Loucy (cell line): Measurements from ENCODE around the gene TAS1R2.

ENCODE experiments used
- H2AFZ ChIP-seq: fragments of 200-600 bp; sonication (generic); 2 replicates; pipeline ENCODE4 v1.6.0; 2016; ENCODE audit warnings: antibody characterized with exemption, mild to moderate bottlenecking, low read length, moderate library complexity
- H3F3A ChIP-seq: fragments of 200-600 bp; 2 replicates; pipeline ENCODE4 v1.6.0; 2016; ENCODE audit warnings: antibody characterized with exemption, low read depth, mild to moderate bottlenecking
- H3K27me3 ChIP-seq: fragments of 200-600 bp; sonication (generic); 2 replicates; pipeline ENCODE4 v1.6.1; 2014; ENCODE audit warnings: low read length, mild to moderate bottlenecking; ENCODE audit not compliant: insufficient read depth, poor library complexity, severe bottlenecking
- H3K36me3 ChIP-seq: fragments of 200-600 bp; sonication (generic); 2 replicates; pipeline ENCODE4 v1.6.1; 2016; ENCODE audit warnings: low read length; ENCODE audit not compliant: insufficient read depth
- H3K4me1 ChIP-seq: fragments of 200-600 bp; sonication (generic); 2 replicates; pipeline ENCODE4 v1.5.1; 2014; ENCODE audit warnings: low read length, mild to moderate bottlenecking; ENCODE audit not compliant: insufficient read depth, poor library complexity, severe bottlenecking
- H3K4me2 ChIP-seq: fragments of 200-600 bp; sonication (generic); 2 replicates; pipeline ENCODE4 v1.6.0; 2014; ENCODE audit warnings: antibody characterized with exemption, low read length, low read depth, mild to moderate bottlenecking; ENCODE audit not compliant: poor library complexity, severe bottlenecking
- H3K4me3 ChIP-seq: fragments of 200-600 bp; sonication (generic); 2 replicates; pipeline ENCODE4 v1.5.1; 2014; ENCODE audit warnings: low read length, mild to moderate bottlenecking, mixed read lengths; ENCODE audit not compliant: poor library complexity, severe bottlenecking
- H3K79me2 ChIP-seq: fragments of 200-600 bp; sonication (generic); 2 replicates; pipeline ENCODE4 v1.6.1; 2014; ENCODE audit warnings: low read length; ENCODE audit not compliant: insufficient read depth
- H3K9ac ChIP-seq: fragments of 200-600 bp; sonication (generic); 2 replicates; pipeline ENCODE4 v1.6.0; 2014; ENCODE audit warnings: mild to moderate bottlenecking, low read depth, low read length, moderate library complexity; ENCODE audit not compliant: poor library complexity, severe bottlenecking
- H3K9me2 ChIP-seq: fragments of 200-600 bp; sonication (generic); replicated peaks from 2 replicates; pipeline ENCODE4 v1.6.1; 2016; ENCODE audit warnings: low read depth, low read length, mixed read lengths
- H3K9me3 ChIP-seq: fragments of 200-600 bp; sonication (generic); 2 replicates; pipeline ENCODE4 v1.6.1; 2014; ENCODE audit warnings: mild to moderate bottlenecking, antibody characterized with exemption, low read length, low read depth; ENCODE audit not compliant: insufficient read depth
- H4K20me1 ChIP-seq: fragments of 200-600 bp; sonication (generic); 2 replicates; pipeline ENCODE4 v1.6.0; 2014; ENCODE audit warnings: antibody characterized with exemption, low read length, mild to moderate bottlenecking; ENCODE audit not compliant: insufficient read depth, poor library complexity, severe bottlenecking
- CTCF ChIP-seq: fragments of 200-600 bp; sonication (generic); conservative IDR thresholded peaks from 2 replicates; pipeline ENCODE4 v1.5.1; 2014; ENCODE audit warnings: mild to moderate bottlenecking, antibody characterized with exemption, low read length
- EZH2phosphoT487 ChIP-seq: fragments of 200-600 bp; IDR thresholded peaks from 2 replicates; pipeline ENCODE4 v1.6.1; 2018; ENCODE audit warnings: antibody characterized with exemption, mild to moderate bottlenecking, moderate library complexity, borderline replicate concordance

TAS1R2 gene

GRCh38 chr1:18891426-18891780 is 31.9 kb upstream of the TAS1R2 start:
- no peaks in the 10 kb centered on the region for H3K9me3 ChIP-seq
- no peak overlapping the region for H3K4me3 ChIP-seq
- H3K9me2 ChIP-seq: no peaks in the 10 kb centered on the region
- no peak overlapping the region for H3K9ac ChIP-seq
- H3K79me2 ChIP-seq: no peaks in the 10 kb centered on the region
- H3K4me1 ChIP-seq: no peaks in the 10 kb centered on the region
- H3F3A ChIP-seq: no peaks in the 10 kb centered on the region
- TF ChIP-seq CTCF (no peak), EZH2phosphoT487 (no peak)
- H4K20me1 ChIP-seq: no peaks in the 10 kb centered on the region
- H3K27me3 ChIP-seq: no peaks in the 10 kb centered on the region
- H2AFZ ChIP-seq: no peak overlapping the region
- H3K4me2 ChIP-seq: no peak overlapping the region
- no peaks in the 10 kb centered on the region for H3K36me3 ChIP-seq

- Histone ChIP-seq H4K20me1 (no peaks in the 10 kb centered on the region), H3K4me1 (no peaks in the 10 kb centered on the region), H3K27me3 (no peaks in the 10 kb centered on the region), H3K79me2 (no peaks in the 10 kb centered on the region), H3F3A (no peaks in the 10 kb centered on the region), H3K36me3 (no peaks in the 10 kb centered on the region), H3K4me2 (no peak overlapping the region), H3K9ac (no peak overlapping the region), H3K9me3 (no peaks in the 10 kb centered on the region), H3K4me3 (no peak overlapping the region), H3K9me2 (no peaks in the 10 kb centered on the region), H2AFZ (no peak overlapping the region)
- TF ChIP-seq EZH2phosphoT487 (no peak), CTCF (no peak)
Observed at GRCh38 chr1:18890706-18891425, 31.4 kb upstream of the TAS1R2 start.

GRCh38 chr1:18886003-18886335 is 26.5 kb upstream of the TAS1R2 start:
- no peak overlapping the region for H3K4me3 ChIP-seq
- H3K9ac ChIP-seq: no peak overlapping the region
- no peaks in the 10 kb centered on the region for H3K79me2 ChIP-seq
- H3F3A ChIP-seq: no peaks in the 10 kb centered on the region
- H2AFZ ChIP-seq: no peak overlapping the region
- no peaks in the 10 kb centered on the region for H3K9me3 ChIP-seq
- H3K36me3 ChIP-seq: peaks cover 7% of the 10 kb centered on the region; the same call in 1 of the 2 replicates
- no peaks in the 10 kb centered on the region for H3K27me3 ChIP-seq
- TF ChIP-seq CTCF (no peak), EZH2phosphoT487 (no peak)
- no peaks in the 10 kb centered on the region for H4K20me1 ChIP-seq
- H3K9me2 ChIP-seq: no peaks in the 10 kb centered on the region
- H3K4me1 ChIP-seq: no peaks in the 10 kb centered on the region
- H3K4me2 ChIP-seq: no peak overlapping the region
